ENCODE results near the gene IPPK.

The IPPK gene

DNA sequence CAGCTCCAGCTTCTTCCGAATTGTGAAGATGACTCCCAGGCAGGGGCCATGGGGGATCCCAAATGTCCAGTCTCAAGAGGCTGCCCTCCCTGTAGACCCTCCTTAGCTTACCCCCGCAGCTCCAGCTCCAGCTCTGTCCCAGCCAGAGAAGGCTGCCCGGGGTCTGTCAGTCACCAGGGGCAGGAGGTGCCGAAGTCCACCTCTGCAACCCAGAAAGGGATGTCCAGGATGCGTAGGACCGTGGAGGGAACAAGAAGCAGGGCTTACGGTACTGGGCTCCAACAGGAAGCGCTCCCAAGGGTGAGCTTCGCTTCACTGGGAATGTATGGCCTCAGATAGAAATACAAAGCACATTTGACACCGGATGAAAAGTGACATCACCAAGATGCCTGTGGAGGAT is 6.0 kb downstream of the IPPK start:
- peaks cover 7 to 33% of the 10 kb centered on the region in 2 donors for H3K4me1 ChIP-seq (ENCODE audit: control insufficient read depth in 1 of 2, insufficient read depth in 2 of 2, low read length in 2 of 2)
- H3K4me3 ChIP-seq (ENCODE audit: low read depth in 1 of 2, low read length in 2 of 2), result no peak overlapping the region
- H3K27me3 ChIP-seq (ENCODE audit: low read depth, low read length), result no peaks in the 10 kb centered on the region
- no peaks in the 10 kb centered on the region for H3K9me3 ChIP-seq (ENCODE audit: control insufficient read depth in 1 of 2, low read length in 2 of 2)
- peaks cover 10% of the 10 kb centered on the region in 2 donors for H3K36me3 ChIP-seq (ENCODE audit: control insufficient read depth in 1 of 2, insufficient read depth in 2 of 2, low read length in 2 of 2)
- no peak overlapping the region for H3K27ac ChIP-seq (ENCODE audit: low read length)

DNA sequence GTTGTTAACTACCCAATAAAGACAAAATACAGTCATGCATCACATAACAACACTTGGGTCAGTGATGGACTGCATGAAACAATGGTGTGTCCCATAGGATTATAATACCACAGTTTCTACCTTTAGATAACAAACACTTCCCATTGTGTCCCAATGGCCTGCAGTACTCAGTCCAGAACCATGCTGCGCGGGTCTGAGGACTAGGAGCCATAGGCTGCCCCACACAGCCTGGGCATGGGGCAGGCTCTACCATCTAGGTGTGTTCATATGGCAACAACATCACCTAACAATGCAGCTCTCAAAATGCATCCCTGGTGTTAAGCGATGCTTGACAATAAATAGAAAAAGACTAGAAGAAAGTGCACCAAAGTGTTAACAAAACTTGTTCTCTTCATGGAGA is 6.8 kb downstream of the IPPK start:
- Histone ChIP-seq H3K9me3 (ENCODE audit: control insufficient read depth in 1 of 2, low read length in 2 of 2) (no peaks in the 10 kb centered on the region), H3K27me3 (ENCODE audit: low read depth, low read length) (no peaks in the 10 kb centered on the region), H3K36me3 (ENCODE audit: control insufficient read depth in 1 of 2, insufficient read depth in 2 of 2, low read length in 2 of 2) (peaks cover 11 to 13% of the 10 kb centered on the region in 2 donors), H3K4me1 (ENCODE audit: control insufficient read depth in 1 of 2, insufficient read depth in 2 of 2, low read length in 2 of 2) (peaks cover 0 to 25% of the 10 kb centered on the region in 2 donors), H3K4me3 (ENCODE audit: low read depth in 1 of 2, low read length in 2 of 2) (no peak overlapping the region), H3K27ac (ENCODE audit: low read length) (no peak overlapping the region)

DNA sequence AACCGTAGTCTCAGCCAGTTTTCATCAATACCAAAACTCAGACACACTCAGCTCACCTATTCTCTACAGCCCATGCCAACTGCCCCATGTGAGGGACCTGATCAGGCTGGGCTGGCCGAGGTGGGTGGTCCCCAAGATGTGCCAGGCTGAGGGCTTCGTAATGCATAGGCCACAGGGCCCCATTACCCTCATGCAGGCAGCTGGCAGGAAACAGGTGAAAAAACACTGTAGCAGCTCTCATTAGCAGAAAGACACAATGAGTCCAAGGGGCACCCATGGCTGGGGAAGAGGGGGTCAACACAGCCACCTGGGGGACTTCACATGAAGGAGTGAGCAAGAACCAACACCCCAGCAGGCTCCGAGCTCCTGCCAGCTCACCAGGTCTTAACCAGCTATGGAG is 8.2 kb downstream of the IPPK start:
- no peaks in the 10 kb centered on the region for H3K27me3 ChIP-seq (ENCODE audit: low read depth, low read length)
- peaks cover 0 to 19% of the 10 kb centered on the region in 2 donors for H3K4me1 ChIP-seq (ENCODE audit: control insufficient read depth in 1 of 2, insufficient read depth in 2 of 2, low read length in 2 of 2)
- no peak overlapping the region for H3K27ac ChIP-seq (ENCODE audit: low read length)
- no peak overlapping the region for H3K4me3 ChIP-seq (ENCODE audit: low read depth in 1 of 2, low read length in 2 of 2)
- H3K9me3 ChIP-seq (ENCODE audit: control insufficient read depth in 1 of 2, low read length in 2 of 2), result no peaks in the 10 kb centered on the region
- H3K36me3 ChIP-seq (ENCODE audit: control insufficient read depth in 1 of 2, insufficient read depth in 2 of 2, low read length in 2 of 2), result peaks cover 10 to 22% of the 10 kb centered on the region in 2 donors

DNA sequence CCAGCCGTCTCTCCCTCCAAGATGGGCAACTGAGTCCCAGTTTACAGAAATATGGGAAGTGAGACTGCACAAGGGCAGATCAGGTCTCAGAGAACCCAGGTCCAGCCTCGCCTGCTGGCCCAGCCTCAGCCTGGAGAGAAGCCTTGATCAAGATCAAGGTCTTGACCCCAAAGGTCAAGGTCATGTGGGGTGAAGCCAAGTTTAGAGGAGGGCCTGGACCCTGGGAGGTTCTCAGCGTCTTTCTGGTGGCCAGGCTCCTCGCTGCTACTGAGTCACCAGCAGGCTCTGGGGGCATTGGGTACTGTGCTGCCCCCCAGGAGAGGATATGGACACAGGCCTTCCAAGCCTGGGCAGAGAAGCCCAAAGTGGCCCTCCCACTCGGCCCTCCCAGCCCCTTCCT is 8.8 kb downstream of the IPPK start:
- H3K36me3 ChIP-seq (ENCODE audit: control insufficient read depth in 1 of 2, insufficient read depth in 2 of 2, low read length in 2 of 2), result peaks cover 7 to 23% of the 10 kb centered on the region in 2 donors
- H3K4me1 ChIP-seq (ENCODE audit: control insufficient read depth in 1 of 2, insufficient read depth in 2 of 2, low read length in 2 of 2), result peaks cover 0 to 13% of the 10 kb centered on the region in 2 donors
- H3K27ac ChIP-seq (ENCODE audit: low read length), result no peak overlapping the region
- no peak overlapping the region for H3K4me3 ChIP-seq (ENCODE audit: low read depth in 1 of 2, low read length in 2 of 2)
- H3K9me3 ChIP-seq (ENCODE audit: control insufficient read depth in 1 of 2, low read length in 2 of 2), result no peaks in the 10 kb centered on the region
- no peaks in the 10 kb centered on the region for H3K27me3 ChIP-seq (ENCODE audit: low read depth, low read length)

DNA sequence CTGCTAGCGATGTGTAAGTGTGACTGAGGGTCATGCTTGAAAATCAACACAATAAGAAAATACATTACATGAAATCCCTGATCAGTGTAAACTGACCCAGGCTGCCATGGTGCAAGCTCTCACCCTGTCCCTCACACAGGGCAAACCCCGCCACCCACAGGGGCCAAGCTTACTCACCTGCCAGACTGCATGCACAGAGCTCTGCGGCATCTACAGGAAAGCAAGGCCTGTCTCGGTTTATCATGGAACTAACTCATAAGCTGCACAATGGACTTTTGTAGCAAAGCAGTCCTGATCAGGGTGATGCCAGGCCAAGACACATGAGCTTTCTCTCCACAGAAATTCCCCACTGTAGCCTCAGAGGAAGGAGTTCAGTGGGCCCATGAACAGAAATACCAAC is 9.7 kb downstream of the IPPK start:
- no peaks in the 10 kb centered on the region for H3K9me3 ChIP-seq (ENCODE audit: control insufficient read depth in 1 of 2, low read length in 2 of 2)
- peaks cover 0 to 9% of the 10 kb centered on the region in 2 donors for H3K4me1 ChIP-seq (ENCODE audit: control insufficient read depth in 1 of 2, insufficient read depth in 2 of 2, low read length in 2 of 2)
- H3K27me3 ChIP-seq (ENCODE audit: low read depth, low read length), result no peaks in the 10 kb centered on the region
- peaks cover 10 to 27% of the 10 kb centered on the region in 2 donors for H3K36me3 ChIP-seq (ENCODE audit: control insufficient read depth in 1 of 2, insufficient read depth in 2 of 2, low read length in 2 of 2)
- H3K4me3 ChIP-seq (ENCODE audit: low read depth in 1 of 2, low read length in 2 of 2), result no peak overlapping the region
- H3K27ac ChIP-seq (ENCODE audit: low read length), result no peak overlapping the region

DNA sequence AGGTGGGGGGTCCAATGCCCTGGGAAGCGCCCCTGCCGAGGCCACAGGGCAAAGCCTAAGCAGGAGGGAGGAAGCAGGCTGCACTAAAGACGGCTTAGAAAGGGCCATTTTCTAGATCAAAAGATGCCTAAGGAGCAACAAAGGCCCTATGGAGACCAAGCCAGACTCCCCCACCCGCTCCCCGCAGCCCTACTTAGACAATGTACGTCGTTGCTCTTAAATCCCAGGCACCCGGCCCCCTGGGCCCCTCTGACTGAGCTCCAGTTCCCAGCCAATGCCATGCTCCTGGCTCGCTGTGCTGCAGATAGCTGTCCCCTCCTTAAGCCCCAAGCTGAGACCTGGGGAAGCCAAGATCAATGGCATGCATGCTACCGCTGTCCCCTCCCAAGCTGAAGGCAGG is 10.3 kb downstream of the IPPK start:
- no peak overlapping the region for H3K4me3 ChIP-seq (ENCODE audit: low read depth in 1 of 2, low read length in 2 of 2)
- no peak overlapping the region for H3K27ac ChIP-seq (ENCODE audit: low read length)
- no peaks in the 10 kb centered on the region for H3K27me3 ChIP-seq (ENCODE audit: low read depth, low read length)
- peaks cover 10 to 34% of the 10 kb centered on the region in 2 donors for H3K36me3 ChIP-seq (ENCODE audit: control insufficient read depth in 1 of 2, insufficient read depth in 2 of 2, low read length in 2 of 2)
- H3K4me1 ChIP-seq (ENCODE audit: control insufficient read depth in 1 of 2, insufficient read depth in 2 of 2, low read length in 2 of 2), result peaks cover 0 to 6% of the 10 kb centered on the region in 2 donors
- no peaks in the 10 kb centered on the region for H3K9me3 ChIP-seq (ENCODE audit: control insufficient read depth in 1 of 2, low read length in 2 of 2)

DNA sequence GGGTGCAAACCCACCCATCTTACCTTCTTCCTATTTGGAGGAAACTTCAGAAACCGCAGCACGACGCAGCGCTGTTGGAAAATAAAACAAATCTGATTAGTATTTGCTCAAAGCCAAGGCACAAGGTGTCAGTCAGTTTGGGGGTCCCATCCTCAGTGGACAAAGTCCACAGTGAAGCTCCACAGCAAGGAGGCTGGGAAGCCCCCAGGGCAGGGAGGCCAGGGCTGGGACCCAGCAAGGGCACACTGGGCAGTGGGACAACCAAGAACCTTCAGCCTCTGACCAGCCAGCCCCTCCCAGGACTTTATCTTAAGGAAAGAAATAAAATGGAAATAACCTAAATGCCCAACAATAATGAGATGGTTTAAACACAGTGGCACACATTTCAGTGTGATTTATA is 11.3 kb downstream of the IPPK start:
- Histone ChIP-seq H3K9me3 (ENCODE audit: control insufficient read depth in 1 of 2, low read length in 2 of 2) (no peaks in the 10 kb centered on the region), H3K36me3 (ENCODE audit: control insufficient read depth in 1 of 2, insufficient read depth in 2 of 2, low read length in 2 of 2) (peaks cover 8 to 40% of the 10 kb centered on the region in 2 donors), H3K27ac (ENCODE audit: low read length) (no peak overlapping the region), H3K4me3 (ENCODE audit: low read depth in 1 of 2, low read length in 2 of 2) (no peak overlapping the region), H3K4me1 (ENCODE audit: control insufficient read depth in 1 of 2, insufficient read depth in 2 of 2, low read length in 2 of 2) (peaks cover 0 to 4% of the 10 kb centered on the region in 2 donors), H3K27me3 (ENCODE audit: low read depth, low read length) (no peaks in the 10 kb centered on the region)

DNA sequence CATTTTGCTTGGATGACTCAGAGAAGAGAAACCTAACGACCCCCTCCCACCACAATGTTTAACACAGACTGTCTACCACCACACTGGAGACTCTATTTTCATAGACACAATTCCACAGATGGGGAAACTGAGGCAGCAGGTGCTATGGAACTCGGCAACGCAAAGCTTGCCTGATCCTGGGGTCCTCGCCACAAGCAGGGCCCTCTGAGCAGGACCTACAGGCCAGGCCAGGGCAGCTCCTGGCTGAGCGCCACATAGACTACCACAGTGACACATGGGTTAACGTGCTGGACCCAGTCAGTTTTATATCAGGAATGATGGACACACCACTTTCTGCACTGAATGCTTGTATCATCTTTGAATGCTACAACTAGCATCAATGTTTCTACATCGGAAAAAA is 11.8 kb downstream of the IPPK start:
- Histone ChIP-seq H3K36me3 (ENCODE audit: control insufficient read depth in 1 of 2, insufficient read depth in 2 of 2, low read length in 2 of 2) (peaks cover 6 to 43% of the 10 kb centered on the region in 2 donors), H3K4me3 (ENCODE audit: low read depth in 1 of 2, low read length in 2 of 2) (no peak overlapping the region), H3K27me3 (ENCODE audit: low read depth, low read length) (no peaks in the 10 kb centered on the region), H3K9me3 (ENCODE audit: control insufficient read depth in 1 of 2, low read length in 2 of 2) (no peaks in the 10 kb centered on the region), H3K27ac (ENCODE audit: low read length) (no peak overlapping the region), H3K4me1 (ENCODE audit: control insufficient read depth in 1 of 2, insufficient read depth in 2 of 2, low read length in 2 of 2) (peaks cover 0 to 4% of the 10 kb centered on the region in 2 donors)

DNA sequence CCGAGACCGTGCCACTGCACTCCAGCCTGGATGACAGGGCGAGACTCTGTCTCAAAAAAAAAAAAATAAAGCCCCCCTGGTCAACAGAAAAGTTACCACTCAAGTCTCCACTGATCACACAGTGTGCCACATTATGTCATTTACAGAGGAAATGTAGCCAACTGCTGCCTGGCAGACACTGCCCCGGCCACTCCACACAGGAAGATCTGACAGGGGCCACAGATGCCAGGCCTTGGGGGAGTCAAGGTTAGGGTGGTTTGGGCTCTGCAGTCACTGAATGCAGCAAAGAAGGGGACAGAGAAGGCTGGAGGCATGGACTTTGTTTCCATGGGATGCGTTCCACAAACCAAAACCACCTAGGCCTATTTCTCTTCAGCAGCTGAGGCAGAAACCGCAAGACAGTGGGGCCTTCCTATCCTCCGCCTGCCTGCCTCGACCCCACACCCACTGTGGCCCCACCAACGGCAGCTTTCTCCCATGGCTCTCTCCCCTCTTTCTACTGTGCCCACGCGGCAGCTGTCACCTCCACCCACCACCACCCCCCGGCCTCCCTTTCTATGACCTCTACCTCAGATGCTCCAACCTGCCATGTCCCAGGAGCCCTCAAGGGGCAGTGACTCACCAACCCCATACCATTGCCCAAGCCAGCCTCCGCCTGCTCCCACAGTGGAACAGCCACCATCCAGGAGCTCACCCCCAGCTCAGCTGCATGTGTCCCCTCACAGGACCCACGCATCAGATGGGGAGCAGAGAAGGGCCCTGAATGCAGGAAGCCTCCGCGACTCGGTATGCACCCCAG is 12.4 kb downstream of the IPPK start:
- H3K4me3 ChIP-seq (ENCODE audit: low read depth in 1 of 2, low read length in 2 of 2), result no peak overlapping the region
- H3K27me3 ChIP-seq (ENCODE audit: low read depth, low read length), result no peaks in the 10 kb centered on the region
- H3K4me1 ChIP-seq (ENCODE audit: control insufficient read depth in 1 of 2, insufficient read depth in 2 of 2, low read length in 2 of 2), result peaks cover 0 to 4% of the 10 kb centered on the region in 2 donors
- H3K27ac ChIP-seq (ENCODE audit: low read length), result no peak overlapping the region
- H3K9me3 ChIP-seq (ENCODE audit: control insufficient read depth in 1 of 2, low read length in 2 of 2), result no peaks in the 10 kb centered on the region
- H3K36me3 ChIP-seq (ENCODE audit: control insufficient read depth in 1 of 2, insufficient read depth in 2 of 2, low read length in 2 of 2), result peaks cover 6 to 43% of the 10 kb centered on the region in 2 donors

DNA sequence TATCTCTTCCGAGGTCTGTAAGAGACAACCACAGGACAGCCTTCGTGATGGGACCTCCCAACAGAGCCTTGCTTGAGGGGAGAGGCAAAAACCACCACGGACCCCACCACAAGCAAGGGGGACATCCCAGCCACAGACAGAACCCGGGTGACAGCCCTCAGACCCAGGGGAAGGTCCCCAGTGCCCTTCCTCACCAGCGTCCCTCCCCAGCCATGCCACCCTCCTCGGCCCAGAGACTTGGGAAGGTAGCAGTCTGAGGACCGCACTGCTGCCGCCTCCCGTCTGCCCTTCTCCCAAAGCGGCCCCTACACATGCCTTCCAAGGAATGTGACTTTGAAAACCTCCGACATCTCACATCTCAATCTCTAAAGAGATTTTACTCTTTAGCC is 13.4 kb downstream of the IPPK start:
- H3K4me1 ChIP-seq (ENCODE audit: control insufficient read depth in 1 of 2, insufficient read depth in 2 of 2, low read length in 2 of 2), result peaks cover 0 to 7% of the 10 kb centered on the region in 2 donors

DNA sequence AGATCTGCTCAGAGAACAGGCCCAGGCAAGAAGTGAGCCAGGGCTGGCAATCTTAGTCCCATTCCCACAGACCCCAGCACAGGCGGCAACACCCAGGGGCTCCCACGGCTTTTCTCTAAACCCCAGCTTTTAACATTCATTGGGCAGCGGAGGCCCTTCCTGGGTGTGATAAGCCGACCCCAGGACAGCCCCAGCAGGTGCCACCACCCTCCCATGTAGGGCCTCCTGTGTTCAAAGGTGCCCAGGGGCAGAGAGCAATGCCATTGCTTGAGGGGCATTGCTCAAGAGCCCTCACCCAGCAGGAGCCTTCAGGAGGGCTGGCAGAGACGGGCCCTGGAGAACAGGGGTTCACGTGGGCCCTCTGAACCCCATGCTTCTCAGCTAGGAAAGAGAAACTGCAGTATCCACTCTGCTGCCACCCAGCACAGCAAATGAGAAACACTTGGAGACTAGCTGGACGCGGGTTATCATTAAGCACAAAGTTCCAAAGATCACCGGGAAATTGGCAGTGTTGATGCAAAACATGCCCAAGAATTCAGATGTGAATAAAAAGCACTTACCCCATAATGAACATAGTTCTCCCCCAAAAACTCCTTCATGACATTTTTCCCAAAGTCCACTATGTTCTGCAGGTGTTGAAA is 13.9 kb downstream of the IPPK start:
- Histone ChIP-seq H3K27ac (ENCODE audit: low read length) (no peak overlapping the region), H3K27me3 (ENCODE audit: low read depth, low read length) (no peaks in the 10 kb centered on the region), H3K4me3 (ENCODE audit: low read depth in 1 of 2, low read length in 2 of 2) (no peak overlapping the region), H3K9me3 (ENCODE audit: control insufficient read depth in 1 of 2, low read length in 2 of 2) (no peaks in the 10 kb centered on the region), H3K4me1 (ENCODE audit: control insufficient read depth in 1 of 2, insufficient read depth in 2 of 2, low read length in 2 of 2) (peaks cover 0 to 12% of the 10 kb centered on the region in 2 donors), H3K36me3 (ENCODE audit: control insufficient read depth in 1 of 2, insufficient read depth in 2 of 2, low read length in 2 of 2) (peaks cover 6 to 43% of the 10 kb centered on the region in 2 donors)

More for the DNA sequence above, 13.4 kb downstream of the IPPK start:
- H3K27ac ChIP-seq (ENCODE audit: low read length), result no peak overlapping the region
- H3K9me3 ChIP-seq (ENCODE audit: control insufficient read depth in 1 of 2, low read length in 2 of 2), result no peaks in the 10 kb centered on the region
- H3K27me3 ChIP-seq (ENCODE audit: low read depth, low read length), result no peaks in the 10 kb centered on the region
- peaks cover 6 to 43% of the 10 kb centered on the region in 2 donors for H3K36me3 ChIP-seq (ENCODE audit: control insufficient read depth in 1 of 2, insufficient read depth in 2 of 2, low read length in 2 of 2)
- no peak overlapping the region for H3K4me3 ChIP-seq (ENCODE audit: low read depth in 1 of 2, low read length in 2 of 2)

Measured in muscle layer of duodenum (tissue), 2 donors.